ENCODE measurements around the gene PADI1.

GRCh38 chr1:17184161-17184665, 20.7 kb upstream of the PADI1 start:
- TF ChIP-seq, protein P1, sequence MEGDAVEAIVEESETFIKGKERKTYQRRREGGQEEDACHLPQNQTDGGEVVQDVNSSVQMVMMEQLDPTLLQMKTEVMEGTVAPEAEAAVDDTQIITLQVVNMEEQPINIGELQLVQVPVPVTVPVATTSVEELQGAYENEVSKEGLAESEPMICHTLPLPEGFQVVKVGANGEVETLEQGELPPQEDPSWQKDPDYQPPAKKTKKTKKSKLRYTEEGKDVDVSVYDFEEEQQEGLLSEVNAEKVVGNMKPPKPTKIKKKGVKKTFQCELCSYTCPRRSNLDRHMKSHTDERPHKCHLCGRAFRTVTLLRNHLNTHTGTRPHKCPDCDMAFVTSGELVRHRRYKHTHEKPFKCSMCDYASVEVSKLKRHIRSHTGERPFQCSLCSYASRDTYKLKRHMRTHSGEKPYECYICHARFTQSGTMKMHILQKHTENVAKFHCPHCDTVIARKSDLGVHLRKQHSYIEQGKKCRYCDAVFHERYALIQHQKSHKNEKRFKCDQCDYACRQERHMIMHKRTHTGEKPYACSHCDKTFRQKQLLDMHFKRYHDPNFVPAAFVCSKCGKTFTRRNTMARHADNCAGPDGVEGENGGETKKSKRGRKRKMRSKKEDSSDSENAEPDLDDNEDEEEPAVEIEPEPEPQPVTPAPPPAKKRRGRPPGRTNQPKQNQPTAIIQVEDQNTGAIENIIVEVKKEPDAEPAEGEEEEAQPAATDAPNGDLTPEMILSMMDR (IDR thresholded peaks at IDR 0.05; ENCODE audit: insufficient read depth, low read length, poor library complexity, severe bottlenecking), result no peak
- TF ChIP-seq EZH2phosphoT487 (conservative IDR thresholded peaks at IDR 0.05; ENCODE audit: low read length), result no peak

Measured in SU-DHL-6 (cell line).